ENCODE data around the gene RLN3. TPM values are rescaled to one million over a fixed set of nuclear protein-coding genes. Genes with fewer than 3 reads are reported as not detected.

The RLN3 gene
- total and polyA plus RNA-seq, 8 donors = not detected

GRCh38 chr19:14054099-14054498 is 26.2 kb downstream of the RLN3 start:
- Histone ChIP-seq H3K36me3 (peaks cover 3 to 38% (median 34%) of the 10 kb centered on the region in 4 donors), H3K4me3 (no peak overlapping the region), H3K27ac (no peak overlapping the region), H3K9me3 (peaks cover 0 to 7% (median 0%) of the 10 kb centered on the region in 4 donors), H3K27me3 (peaks cover 0 to 31% (median 6%) of the 10 kb centered on the region in 3 donors), H3K4me1 (peaks cover 13 to 26% (median 25%) of the 10 kb centered on the region in 4 donors)
- no peak for DNase-seq
- TF ChIP-seq POLR2A (IDR thresholded peaks at IDR 0.05) (no peak), CTCF (IDR thresholded peaks at IDR 0.05) (no peak), POLR2AphosphoS5 (IDR thresholded peaks at IDR 0.05) (no peak), EP300 (IDR thresholded peaks at IDR 0.05) (no peak)
- intact Hi-C loops (cut with DNase I; ENCODE audit: low total_unique reads) = loop anchor here (10.0 kb wide), 1 partner anchor 169 kb away; no protein-coding TSS in a partner anchor
- 85 to 95% (median 87%) methylated on average over 6 of the region's 6 CpGs for WGBS, 5 donors

DNA sequence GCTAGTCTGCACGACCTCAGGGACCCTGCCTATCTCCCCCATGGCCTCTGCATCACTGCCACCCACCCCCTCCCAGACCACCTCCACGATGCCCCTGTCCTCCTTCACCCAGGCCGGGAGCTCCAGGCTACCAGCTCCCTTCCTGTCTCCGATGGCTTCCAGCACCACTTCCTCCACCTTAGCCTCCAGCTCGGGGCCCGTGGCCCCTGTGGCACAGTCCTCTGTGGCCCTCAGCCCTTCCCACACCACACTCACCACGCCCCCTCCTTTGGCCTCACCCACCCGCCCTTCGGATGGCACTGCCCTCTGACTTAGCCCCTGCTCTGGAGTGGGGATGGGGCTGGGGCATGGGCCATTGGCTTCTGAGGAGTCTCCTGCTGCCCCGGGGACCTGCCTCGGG is 26.8 kb downstream of the RLN3 start:
- no peak overlapping the region for H3K27ac ChIP-seq
- H3K4me3 ChIP-seq = no peak overlapping the region
- peaks cover 3 to 38% (median 34%) of the 10 kb centered on the region in 4 donors for H3K36me3 ChIP-seq
- TF ChIP-seq EP300 (IDR thresholded peaks at IDR 0.05) (no peak), POLR2AphosphoS5 (IDR thresholded peaks at IDR 0.05) (no peak), POLR2A (IDR thresholded peaks at IDR 0.05) (no peak), CTCF (IDR thresholded peaks at IDR 0.05) (no peak)
- H3K4me1 ChIP-seq = peaks cover 13 to 33% (median 30%) of the 10 kb centered on the region in 4 donors
- H3K27me3 ChIP-seq = peaks cover 0 to 37% (median 7%) of the 10 kb centered on the region in 3 donors
- intact Hi-C loops (cut with DNase I; ENCODE audit: low total_unique reads) = loop anchor here (10.0 kb wide), 1 partner anchor 170 kb away; no protein-coding TSS in a partner anchor
- peaks cover 0 to 7% (median 0%) of the 10 kb centered on the region in 4 donors for H3K9me3 ChIP-seq
- DNase-seq = no peak
- WGBS, 5 donors = 70 to 83% (median 78%) methylated on average over 7 to 11 of the region's 11 CpGs

GRCh38 chr19:14055396-14055795 is 27.4 kb downstream of the RLN3 start:
- TF ChIP-seq EP300 (IDR thresholded peaks at IDR 0.05) (no peak), POLR2AphosphoS5 (IDR thresholded peaks at IDR 0.05) (no peak), CTCF (IDR thresholded peaks at IDR 0.05) (no peak), POLR2A (IDR thresholded peaks at IDR 0.05) (no peak)
- 81 to 100% (median 94%) methylated on average over 2 to 3 of the region's 3 CpGs for WGBS, 5 donors
- peaks cover 3 to 38% (median 33%) of the 10 kb centered on the region in 4 donors for H3K36me3 ChIP-seq
- peaks cover 0 to 44% (median 7%) of the 10 kb centered on the region in 3 donors for H3K27me3 ChIP-seq
- intact Hi-C loops (cut with DNase I; ENCODE audit: low total_unique reads) = loop anchor here (10.0 kb wide), 1 partner anchor 171 kb away; no protein-coding TSS in a partner anchor
- H3K9me3 ChIP-seq = peaks cover 0 to 7% (median 0%) of the 10 kb centered on the region in 4 donors
- no peak overlapping the region for H3K27ac ChIP-seq
- H3K4me3 ChIP-seq = no peak overlapping the region
- no peak for DNase-seq
- H3K4me1 ChIP-seq = peaks cover 13 to 37% (median 36%) of the 10 kb centered on the region in 4 donors

GRCh38 chr19:14056069-14056666 is 28.2 kb downstream of the RLN3 start:
- Histone ChIP-seq H3K9me3 (peaks cover 0 to 7% (median 0%) of the 10 kb centered on the region in 4 donors), H3K4me1 (peaks cover 13 to 44% (median 38%) of the 10 kb centered on the region in 4 donors), H3K27ac (no peak overlapping the region), H3K4me3 (no peak overlapping the region), H3K27me3 (peaks cover 0 to 52% (median 7%) of the 10 kb centered on the region in 3 donors), H3K36me3 (peaks cover 0 to 38% (median 25%) of the 10 kb centered on the region in 4 donors)
- intact Hi-C loops (cut with DNase I; ENCODE audit: low total_unique reads) = loop anchor here (10.0 kb wide), 1 partner anchor 171 kb away; no protein-coding TSS in a partner anchor
- no peak for DNase-seq
- 90 to 99% (median 95%) methylated on average over 10 of the region's 10 CpGs for WGBS, 5 donors
- TF ChIP-seq POLR2AphosphoS5 (IDR thresholded peaks at IDR 0.05) (no peak), POLR2A (IDR thresholded peaks at IDR 0.05) (no peak), CTCF (IDR thresholded peaks at IDR 0.05) (no peak), EP300 (IDR thresholded peaks at IDR 0.05) (no peak)
